A549 treated with CORT108297 at 1 μM for 4 hours (cell line): Measurements from ENCODE around the gene MC5R. TPM values are rescaled to one million over a fixed set of nuclear protein-coding genes. Genes with fewer than 3 reads are reported as not detected.

Experiments
- total RNA-seq: library from RNA; stranded (reverse); fragments of 200-300 nt; extraction: Qiagen RNA extraction; gene quantifications from 5 replicates; pipeline ENCODE4 v1.2.3, GENCODE V29; 2022

The MC5R gene
- total RNA-seq, result 0.06 TPM in 1 of 5 replicates, not detected in the others

GRCh38 chr18:13823707-13824395, at the start of gene MC5R:
MC5R (plus strand) TSS chr18:13824149; CDS start chr18:13825766, 1,617 bp downstream.

Other genes starting within 250 kb of the MC5R start
- gene FAM210A, start 97.6 kb upstream of the MC5R start, total RNA-seq, result 22.4 to 25.6 TPM (median 22.7 TPM) in 5 replicates
- 17.9 to 19.8 TPM (median 18.4 TPM) in 5 replicates for gene RNMT, start 97.5 kb upstream of the MC5R start, total RNA-seq
- not detected in 5 replicates for gene MC2R, start 91.4 kb downstream of the MC5R start, total RNA-seq